Measurements from ENCODE around the gene ZNF575. TPM values are rescaled to one million over a fixed set of nuclear protein-coding genes. Genes with fewer than 3 reads are reported as not detected.

ZNF575 gene
- total RNA-seq, 1 experiment from 2014 or later = not detected

GRCh38 chr19:43554317-43554895, 21.4 kb downstream of the ZNF575 start:
- Histone ChIP-seq H2BK20ac (ENCODE audit: low read depth, low read length, poor library complexity, severe bottlenecking) (no peak overlapping the region), H3K4ac (ENCODE audit: low read depth, low read length) (no peak overlapping the region), H3K27ac (ENCODE audit: insufficient read length, low read depth, low read length) (no peak overlapping the region), H3K79me2 (ENCODE audit: insufficient read depth, low read length) (no peaks in the 10 kb centered on the region), H2BK5ac (ENCODE audit: insufficient read length, low read length) (no peak overlapping the region), H2BK120ac (ENCODE audit: low read depth, low read length, poor library complexity, severe bottlenecking) (no peak overlapping the region), H3K23ac (ENCODE audit: insufficient read length, low read depth, low read length) (no peak overlapping the region), H4K8ac (replicated peaks; ENCODE audit: insufficient read length, low read depth, low read length) (no peak overlapping the region), H3K56ac (ENCODE audit: insufficient read length, low read depth, low read length) (no peak overlapping the region), H3K14ac (ENCODE audit: insufficient read depth, low read length) (no peak overlapping the region), H3T11ph (ENCODE audit: low read length) (no peak overlapping the region), H2BK15ac (ENCODE audit: low read depth, low read length) (no peak overlapping the region), H3K23me2 (ENCODE audit: insufficient read length, low read depth, low read length, poor library complexity, severe bottlenecking) (no peaks in the 10 kb centered on the region), H4K91ac (ENCODE audit: insufficient read length, low read depth, low read length) (no peak overlapping the region), H4K20me1 (ENCODE audit: control insufficient read depth, insufficient read depth, insufficient read length) (no peaks in the 10 kb centered on the region), H4K5ac (ENCODE audit: insufficient read length, low read depth, low read length) (no peak overlapping the region), H3K79me1 (ENCODE audit: insufficient read depth, low read depth, low read length, poor library complexity, severe bottlenecking) (no peaks in the 10 kb centered on the region), H3K27me3 (ENCODE audit: insufficient read depth, low read length) (no peaks in the 10 kb centered on the region), H3K18ac (ENCODE audit: insufficient read length, low read depth, low read length) (no peak overlapping the region), H3K9ac (ENCODE audit: extremely low read depth, insufficient read length, low read length) (no peak overlapping the region), H3K4me2 (ENCODE audit: insufficient read depth, insufficient read length, low read length) (no peak overlapping the region), H3K4me1 (ENCODE audit: insufficient read depth, low read length) (no peaks in the 10 kb centered on the region), H3K9me3 (ENCODE audit: control insufficient read depth, low read depth, low read length) (no peaks in the 10 kb centered on the region), H2AK5ac (ENCODE audit: insufficient read length, low read length) (no peak overlapping the region), H2BK12ac (ENCODE audit: insufficient read length, low read depth, low read length) (no peak overlapping the region), H2AFZ (ENCODE audit: low read length) (no peak overlapping the region)
- peaks cover 15 to 54% (median 49%) of the 10 kb centered on the region in 3 experiments; a peak in 6 of 7 replicates for H3K36me3 Mint-ChIP-seq (ENCODE audit: insufficient read depth in 1 of 3, low read depth in 3 of 3)
- peak overlapping the region in 1 of 3 experiments; percentile 37; a peak in 2 of 7 replicates for H3K27ac Mint-ChIP-seq
- 0 out of 5 replicates have a peak, but pooled peaks cover 0 to 2% of the 10 kb centered on the region in 2 experiments for H3K9me3 Mint-ChIP-seq
- no peak for DNase-seq
- H3K4me3 Mint-ChIP-seq = no peak overlapping the region
- WGBS (ENCODE audit: extremely low coverage, insufficient read length, low lambda C conversion rate) = no CpG with 5 or more reads among the region's 15 CpGs
- peaks cover 7 to 11% of the 10 kb centered on the region in 2 experiments for H3K4me1 Mint-ChIP-seq
- no peak for TF ChIP-seq CTCF (conservative IDR thresholded peaks at IDR 0.05)
- no peaks in the 10 kb centered on the region for H3K27me3 Mint-ChIP-seq (ENCODE audit: low read depth)
